Gastrocnemius medialis (tissue), 4 donors: ENCODE data around the gene LYL1. TPM values are rescaled to one million over a fixed set of nuclear protein-coding genes. Genes with fewer than 3 reads are reported as not detected.

ENCODE experiments used
- ATAC-seq, 2 donors: fragments of 150-250 bp; one replicate each; pipeline ENCODE4 v1.9.1; 2016
- DNase-seq, 2 donors: peaks; one replicate each; pipeline ENCODE4 v3.0.0-alpha.2; 2019
- H3K27ac ChIP-seq, 4 donors: fragments of 200-600 bp; sonication (generic); 1 replicate in 1 of 4; 2 replicates in 3 of 4; pipeline ENCODE4 v1.5.1; 2016 to 2018; ENCODE audit warnings: mild to moderate bottlenecking in 2 of 4, moderate library complexity in 1 of 4
- H3K27me3 ChIP-seq, 3 donors: fragments of 200-600 bp; sonication (generic) in 2 of 3; 1 replicate in 1 of 3; 2 replicates in 2 of 3; pipeline versions ENCODE4 v1.5.1 to v1.6.0; 2016 to 2019; ENCODE audit warnings: mild to moderate bottlenecking in 1 of 3, moderate library complexity in 1 of 3
- H3K36me3 ChIP-seq, 2 donors: fragments of 200-600 bp; sonication (generic) in 1 of 2; one replicate each; pipeline ENCODE4 v1.5.1; 2017 to 2018
- H3K4me1 ChIP-seq, 2 donors: fragments of 200-600 bp; sonication (generic) in 1 of 2; one replicate each; pipeline ENCODE4 v1.5.1; 2016 to 2017; ENCODE audit warnings: mild to moderate bottlenecking in 2 of 2
- H3K4me3 ChIP-seq, 4 donors: fragments of 200-600 bp; sonication (generic) in 3 of 4; 1 replicate in 1 of 4; 2 replicates in 3 of 4; pipeline ENCODE4 v1.5.1; 2016 to 2019; ENCODE audit warnings: mild to moderate bottlenecking in 2 of 4
- H3K9me3 ChIP-seq, 3 donors: fragments of 200-600 bp; sonication (generic) in 2 of 3; 1 replicate in 1 of 3; 2 replicates in 2 of 3; pipeline ENCODE4 v1.5.1; 2016 to 2019
- POLR2A ChIP-seq, 2 donors: fragments of 450-650 bp; IDR thresholded peaks; one replicate each; pipeline ENCODE4 v1.6.1; 2017; ENCODE audit warnings: antibody characterized with exemption in 2 of 2, mild to moderate bottlenecking in 2 of 2, moderate library complexity in 2 of 2
- in situ Hi-C, 4 donors: fragments of 200-750 bp; cut with MboI; loops; one replicate each; pipeline versions ENCODE4 v1.15.0 to v1.8.0; 2017; ENCODE audit warnings: low sequenced_read_pairs in 4 of 4
- intact Hi-C: fragments of 100-400 bp; cut with DNase I; formaldehyde crosslinking; loops from one replicate; pipeline ENCODE4 v1.15.1; 2023; ENCODE audit warnings: low total_unique reads
- total RNA-seq, 4 donors: library from RNA; depleted of rRNA; stranded (reverse); fragments of >200 nt; gene quantifications; one replicate each; pipeline versions ENCODE4 v1.1.0 to v1.2.3, GENCODE V29; 2016
- TF ChIP-seq, protein P1 (sequence below), 5 experiments: fragments of 450-650 bp in 3 of 5; fragments of 200-600 bp in 2 of 5; sonication (generic) in 2 of 5; IDR thresholded peaks in 4 of 5; conservative IDR thresholded peaks in 1 of 5; 1 replicate in 4 of 5; 2 replicates in 1 of 5; pipeline ENCODE4 v1.5.1; 2016 to 2019; ENCODE audit warnings: antibody characterized with exemption in 5 of 5, mild to moderate bottlenecking in 3 of 5, moderate library complexity in 3 of 5

The LYL1 gene
- total RNA-seq, 4 donors from 2014 or later = 2.6 to 5.0 (median 3.1) TPM

DNA sequence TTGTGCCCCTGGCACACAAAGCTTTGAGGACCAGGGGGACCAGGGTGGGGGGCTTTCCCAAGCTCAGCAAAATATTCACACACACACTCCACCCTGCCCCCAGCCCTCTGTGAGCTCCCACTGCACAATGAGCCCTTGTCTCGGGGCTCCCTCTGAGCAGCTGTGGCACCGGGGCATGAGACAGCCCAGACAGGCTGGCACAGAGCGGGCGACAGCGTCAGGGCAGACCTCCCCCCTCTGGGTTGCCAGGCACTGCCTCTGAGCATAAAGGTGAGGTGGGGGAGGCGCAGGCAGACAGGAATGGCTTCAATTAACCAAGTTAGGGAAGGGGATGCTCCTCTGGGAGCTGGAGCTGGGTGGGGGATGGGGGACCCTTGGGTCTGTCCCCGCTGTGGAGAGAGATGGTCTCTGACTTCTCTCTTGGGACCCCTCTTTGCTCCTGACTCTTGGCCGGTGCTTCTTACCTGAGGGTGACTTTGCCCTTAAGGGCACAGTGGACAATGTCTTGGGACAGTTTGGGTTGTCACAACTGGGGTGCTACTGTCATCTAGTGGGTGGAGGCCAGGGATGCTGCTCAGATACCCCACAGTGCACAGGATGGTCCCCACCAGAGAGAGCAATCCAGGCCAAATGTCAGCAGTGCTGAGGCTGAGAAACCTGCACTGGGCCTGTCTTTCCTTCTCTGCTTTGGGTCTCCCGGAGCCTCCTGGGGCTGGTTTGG lies 30.3 kb downstream of the LYL1 start:
- H3K27ac ChIP-seq = peak overlapping the region; percentile 92 to 100 (median 96)
- peaks cover 64 to 72% of the 10 kb centered on the region in 2 donors for H3K4me1 ChIP-seq
- intact Hi-C loops = no loop called here
- H3K4me3 ChIP-seq = no peak overlapping the region
- no peak for DNase-seq
- no peak for ATAC-seq
- in situ Hi-C loops = no loop called here
- H3K27me3 ChIP-seq = no peaks in the 10 kb centered on the region
- H3K9me3 ChIP-seq = no peaks in the 10 kb centered on the region
- peaks cover 0 to 24% of the 10 kb centered on the region in 2 donors for H3K36me3 ChIP-seq
- no peak for TF ChIP-seq POLR2A (IDR thresholded peaks at IDR 0.05)
- TF ChIP-seq, protein P1, sequence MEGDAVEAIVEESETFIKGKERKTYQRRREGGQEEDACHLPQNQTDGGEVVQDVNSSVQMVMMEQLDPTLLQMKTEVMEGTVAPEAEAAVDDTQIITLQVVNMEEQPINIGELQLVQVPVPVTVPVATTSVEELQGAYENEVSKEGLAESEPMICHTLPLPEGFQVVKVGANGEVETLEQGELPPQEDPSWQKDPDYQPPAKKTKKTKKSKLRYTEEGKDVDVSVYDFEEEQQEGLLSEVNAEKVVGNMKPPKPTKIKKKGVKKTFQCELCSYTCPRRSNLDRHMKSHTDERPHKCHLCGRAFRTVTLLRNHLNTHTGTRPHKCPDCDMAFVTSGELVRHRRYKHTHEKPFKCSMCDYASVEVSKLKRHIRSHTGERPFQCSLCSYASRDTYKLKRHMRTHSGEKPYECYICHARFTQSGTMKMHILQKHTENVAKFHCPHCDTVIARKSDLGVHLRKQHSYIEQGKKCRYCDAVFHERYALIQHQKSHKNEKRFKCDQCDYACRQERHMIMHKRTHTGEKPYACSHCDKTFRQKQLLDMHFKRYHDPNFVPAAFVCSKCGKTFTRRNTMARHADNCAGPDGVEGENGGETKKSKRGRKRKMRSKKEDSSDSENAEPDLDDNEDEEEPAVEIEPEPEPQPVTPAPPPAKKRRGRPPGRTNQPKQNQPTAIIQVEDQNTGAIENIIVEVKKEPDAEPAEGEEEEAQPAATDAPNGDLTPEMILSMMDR (IDR thresholded peaks at IDR 0.05 in 4 of 5, conservative IDR thresholded peaks at IDR 0.05 in 1 of 5) = no peak

- in situ Hi-C loops = no loop called here
- H3K9me3 ChIP-seq = no peaks in the 10 kb centered on the region
- no peaks in the 10 kb centered on the region for H3K27me3 ChIP-seq
- intact Hi-C loops = no loop called here
- peak overlapping the region; percentile 92 to 100 (median 96) for H3K27ac ChIP-seq
- DNase-seq = no peak
- no peak for ATAC-seq
- TF ChIP-seq, protein P1 (IDR thresholded peaks at IDR 0.05 in 4 of 5, conservative IDR thresholded peaks at IDR 0.05 in 1 of 5) = no peak
- TF ChIP-seq POLR2A (IDR thresholded peaks at IDR 0.05) = no peak
- peaks cover 0 to 23% of the 10 kb centered on the region in 2 donors for H3K36me3 ChIP-seq
- no peak overlapping the region for H3K4me3 ChIP-seq
- peaks cover 65 to 72% of the 10 kb centered on the region in 2 donors for H3K4me1 ChIP-seq
Measured at GRCh38 chr19:13071444-13072187, 31.0 kb downstream of the LYL1 start.

DNA sequence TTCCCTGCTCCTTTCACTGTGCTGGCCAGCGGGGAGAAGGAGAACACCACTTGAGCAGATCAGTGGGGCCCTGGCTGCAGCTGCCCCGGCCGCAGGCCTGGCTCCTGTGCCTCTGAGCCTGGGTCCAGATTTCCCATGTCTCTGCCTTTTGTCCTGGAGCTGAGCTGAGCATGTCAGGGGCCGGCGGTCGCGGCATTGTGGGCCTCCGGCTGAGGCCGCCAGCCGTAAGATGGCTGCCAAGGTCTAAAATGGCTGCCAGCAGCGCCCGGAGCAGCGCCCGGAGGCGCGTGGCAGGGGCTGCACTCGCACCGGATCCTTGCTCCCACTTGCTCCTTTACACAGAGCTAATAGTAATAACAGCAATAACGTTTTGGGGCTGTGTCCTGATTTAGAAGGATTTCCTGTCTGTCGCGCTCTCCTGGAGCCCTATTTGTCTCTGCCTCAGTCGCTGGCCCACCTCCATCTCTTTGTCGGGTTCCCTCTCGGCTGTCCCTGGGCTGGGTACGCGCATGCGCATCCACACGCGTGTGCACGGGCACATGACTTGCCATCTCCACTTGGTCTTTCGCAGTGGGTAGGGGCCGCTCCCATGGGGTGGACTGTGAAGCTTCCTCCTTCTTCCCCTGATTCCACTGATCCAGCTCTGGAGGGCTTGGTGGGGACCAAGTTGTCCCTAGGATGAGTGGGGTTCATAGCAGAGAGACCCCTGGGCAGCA lies 32.1 kb downstream of the LYL1 start:
- ATAC-seq (peak; percentile 57), DNase-seq (peak in 1 of 2 donors; percentile 81)
- Histone ChIP-seq H3K4me1 (peaks cover 65 to 72% of the 10 kb centered on the region in 2 donors), H3K4me3 (peak overlapping the region; percentile 51 to 54 (median 52)), H3K9me3 (no peaks in the 10 kb centered on the region), H3K36me3 (peaks cover 0 to 13% of the 10 kb centered on the region in 2 donors), H3K27me3 (no peaks in the 10 kb centered on the region), H3K27ac (peak overlapping the region; percentile 92 to 100 (median 96))
- in situ Hi-C loops = no loop called here
- intact Hi-C loops = no loop called here
- peak; percentile 22 to 43 for TF ChIP-seq POLR2A (IDR thresholded peaks at IDR 0.05)
- TF ChIP-seq, protein P1 (IDR thresholded peaks at IDR 0.05 in 4 of 5, conservative IDR thresholded peaks at IDR 0.05 in 1 of 5) = no peak

GRCh38 chr19:13069415-13070359 lies 33.0 kb downstream of the LYL1 start:
- Histone ChIP-seq H3K4me3 (peak overlapping the region; percentile 51 to 54 (median 52)), H3K27ac (peak overlapping the region; percentile 92 to 100 (median 96)), H3K36me3 (peaks cover 0 to 9% of the 10 kb centered on the region in 2 donors), H3K4me1 (peaks cover 67 to 75% of the 10 kb centered on the region in 2 donors), H3K27me3 (no peaks in the 10 kb centered on the region), H3K9me3 (no peaks in the 10 kb centered on the region)
- DNase-seq (peak in 1 of 2 donors; percentile 55), ATAC-seq (peak; percentile 13 to 40)
- TF ChIP-seq, protein P1 (IDR thresholded peaks at IDR 0.05 in 4 of 5, conservative IDR thresholded peaks at IDR 0.05 in 1 of 5) = peak in 1 of 5 experiments; percentile 30
- no peak for TF ChIP-seq POLR2A (IDR thresholded peaks at IDR 0.05)
- in situ Hi-C loops (no loop called here), intact Hi-C loops (no loop called here)
